Subcutaneous adipose tissue (tissue), 4 donors: ENCODE measurements around the gene CADPS. TPM values are rescaled to one million over a fixed set of nuclear protein-coding genes. Genes with fewer than 3 reads are reported as not detected.

Experiments
- CTCF ChIP-seq: fragments of 450-650 bp; IDR thresholded peaks from one replicate; pipeline ENCODE4 v1.5.1; 2016; ENCODE audit warnings: low read depth, mild to moderate bottlenecking, control low read depth, antibody characterized with exemption, moderate library complexity
- total RNA-seq, 4 donors: library from RNA; depleted of rRNA; stranded (reverse); fragments of >200 nt; gene quantifications; one replicate each; pipeline ENCODE4 v1.1.0, GENCODE V29; 2016

CADPS gene
- total RNA-seq, 4 donors from 2014 or later, result 1.9 to 25.1 TPM; not detected in 2

- TF ChIP-seq CTCF, result no peak
Measured at GRCh38 chr3:62811119-62811518, 64.1 kb downstream of the CADPS start.

DNA sequence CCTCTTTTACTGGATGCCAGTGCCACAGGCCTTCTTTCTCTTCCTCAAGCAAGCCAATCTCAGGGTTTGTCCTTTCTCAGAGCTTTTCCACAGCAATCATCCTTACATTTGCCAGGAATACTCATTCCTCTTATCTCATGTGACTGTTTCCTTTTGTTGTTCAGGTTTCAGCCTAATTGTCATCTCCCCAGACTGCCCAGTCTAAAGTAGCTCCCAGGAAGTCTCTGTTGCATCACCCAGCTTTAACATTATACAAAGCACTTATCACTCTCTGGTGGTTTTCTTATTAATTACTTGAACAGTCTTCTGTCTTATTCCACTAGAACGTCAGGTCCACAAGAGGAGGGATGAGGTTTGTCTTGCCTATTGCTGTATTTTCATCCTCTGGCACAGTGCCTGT, 65.8 kb downstream of the CADPS start:
- TF ChIP-seq CTCF, result no peak

DNA sequence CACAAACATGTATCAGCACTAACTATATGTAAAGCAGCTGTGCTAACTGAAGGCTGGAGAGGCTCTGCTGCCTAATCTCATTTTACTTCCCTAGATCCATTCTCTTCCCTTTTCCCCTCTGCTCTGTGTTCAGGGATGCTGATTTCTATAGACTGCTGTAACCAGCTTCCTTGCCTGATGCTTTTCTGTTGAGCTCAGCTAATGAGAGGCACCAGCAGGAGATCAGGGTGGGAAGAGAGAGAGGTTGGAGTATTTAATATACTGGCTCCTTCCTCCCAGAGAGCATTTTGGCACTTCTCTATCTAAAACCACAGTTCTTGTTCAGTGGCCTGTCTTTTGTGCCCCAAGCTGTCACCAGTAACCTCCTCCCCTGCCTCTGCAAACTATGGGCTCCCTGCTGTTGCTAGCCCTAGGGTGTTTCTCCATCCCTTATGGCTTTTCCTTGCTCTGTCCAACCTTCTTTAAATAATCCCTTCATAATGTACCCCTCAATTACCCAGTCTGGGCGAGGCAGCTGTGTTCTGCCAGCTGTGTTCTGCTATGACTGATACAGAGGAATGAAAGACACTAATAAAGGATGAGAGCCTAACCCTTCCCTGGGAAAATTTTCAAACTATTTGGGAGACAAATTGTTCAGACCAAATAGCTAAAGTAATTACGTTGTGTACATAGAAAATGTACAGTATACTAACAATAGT, 69.5 kb downstream of the CADPS start:
- no peak for TF ChIP-seq CTCF

GRCh38 chr3:62805106-62805505, 70.1 kb downstream of the CADPS start:
- no peak for TF ChIP-seq CTCF

DNA sequence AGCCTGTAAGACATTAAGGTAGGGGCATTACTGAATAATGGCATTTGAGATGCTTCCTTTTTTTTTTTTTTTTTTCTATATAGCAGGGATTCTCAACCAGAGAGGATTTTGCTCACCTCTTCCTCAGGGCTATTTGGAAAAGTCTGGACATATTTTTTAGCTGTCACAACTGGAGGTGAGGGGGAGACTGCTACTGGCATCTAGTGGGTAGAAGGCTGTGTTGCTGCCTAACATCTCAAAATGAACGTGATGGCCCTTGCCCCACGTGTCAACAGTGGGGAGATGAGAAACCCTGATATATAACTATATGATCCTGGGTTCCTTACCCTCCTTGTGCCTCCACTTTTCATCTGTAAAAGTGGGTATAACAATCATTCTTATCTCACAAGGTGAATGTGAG, 71.9 kb downstream of the CADPS start:
- TF ChIP-seq CTCF, result no peak

DNA sequence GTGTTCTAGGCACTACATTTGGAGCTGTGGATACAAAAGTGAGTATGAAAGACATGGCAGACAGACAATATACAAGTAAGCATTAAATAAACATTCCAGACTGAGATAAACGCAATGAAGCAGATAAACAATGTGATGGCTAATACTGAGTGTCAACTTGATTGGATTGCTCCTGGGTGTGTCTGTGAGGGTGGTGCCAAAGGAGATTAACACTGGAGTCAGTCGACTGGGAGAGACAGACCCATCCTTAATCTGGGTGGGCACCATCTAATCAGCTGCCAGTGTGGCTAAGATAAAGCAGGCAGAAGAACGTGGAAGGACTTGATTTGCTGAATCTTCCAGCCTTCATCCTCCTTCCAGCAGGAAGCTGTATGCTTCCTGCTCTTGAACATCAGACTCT, 77.2 kb downstream of the CADPS start:
- no peak for TF ChIP-seq CTCF

GRCh38 chr3:62797132-62797531, 78.1 kb downstream of the CADPS start:
- TF ChIP-seq CTCF, result no peak
